Astrocyte of the cerebellum (primary cell): ENCODE data around the gene ZBTB25.

ENCODE experiments used
- DNase-seq: peaks from one replicate; pipeline ENCODE4 v3.0.0-alpha.2; 2011; ENCODE audit warnings: low read depth
- H3K4me3 ChIP-seq: 2 replicates; pipeline ENCODE4 v1.5.1; 2011; ENCODE audit warnings: mild to moderate bottlenecking, low read depth, low read length, moderate library complexity
- CTCF ChIP-seq: IDR thresholded peaks from 2 replicates; pipeline ENCODE4 v1.5.1; 2012; ENCODE audit warnings: low read length, low read depth, moderate library complexity, mild to moderate bottlenecking; ENCODE audit errors: missing control alignments
- in situ Hi-C: cut with HindIII; loops from 2 replicates; pipeline ENCODE4 v1.10.0; 2017; ENCODE audit warnings: low sequenced_read_pairs

Gene ZBTB25

GRCh38 chr14:64407329-64407728 lies 96.3 kb downstream of the ZBTB25 start:
- DNase-seq = no peak
- H3K4me3 ChIP-seq = no peak overlapping the region
- no peak for TF ChIP-seq CTCF
- in situ Hi-C loops = no loop called here

DNA sequence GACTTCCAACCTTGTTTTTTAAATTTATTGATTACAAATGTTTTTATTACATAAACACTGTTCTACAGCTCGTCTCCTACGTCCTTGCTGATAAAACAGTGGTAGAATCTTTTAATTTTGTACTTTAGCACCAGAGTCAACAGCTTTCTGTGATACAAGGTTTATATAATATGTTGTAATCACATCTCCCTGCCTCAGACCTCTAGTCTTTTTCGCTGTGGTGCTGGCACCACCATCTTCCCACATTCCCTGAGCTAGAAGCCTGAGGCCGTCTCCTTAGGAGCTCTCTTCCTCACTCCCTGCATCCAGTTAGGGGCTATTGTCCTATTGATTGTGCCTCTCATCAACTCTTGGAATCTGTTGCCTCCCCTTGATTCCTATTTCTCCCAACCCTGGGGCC lies 98.3 kb downstream of the ZBTB25 start:
- in situ Hi-C loops = no loop called here
- TF ChIP-seq CTCF = no peak
- DNase-seq = no peak
- no peak overlapping the region for H3K4me3 ChIP-seq

DNA sequence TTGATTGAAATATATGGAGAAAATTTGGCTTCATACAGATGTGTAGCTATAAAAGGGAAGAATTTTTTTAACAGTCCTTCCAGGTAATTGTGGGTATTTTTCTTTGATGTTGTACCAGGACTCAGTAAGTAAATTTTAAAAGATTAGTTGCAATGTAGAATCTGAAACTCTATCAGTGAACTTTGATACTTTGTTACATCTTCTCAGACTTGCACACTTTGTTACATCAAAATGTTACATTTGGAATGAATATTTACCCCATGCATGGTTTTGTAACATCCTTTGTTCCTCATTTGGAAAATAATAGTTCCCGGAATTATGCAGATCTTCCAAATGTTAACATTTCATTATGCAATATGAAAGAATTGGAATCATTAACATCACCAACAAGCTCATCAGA lies 101.7 kb downstream of the ZBTB25 start:
- in situ Hi-C loops = no loop called here
- TF ChIP-seq CTCF = no peak
- H3K4me3 ChIP-seq = no peak overlapping the region
- DNase-seq = no peak

DNA sequence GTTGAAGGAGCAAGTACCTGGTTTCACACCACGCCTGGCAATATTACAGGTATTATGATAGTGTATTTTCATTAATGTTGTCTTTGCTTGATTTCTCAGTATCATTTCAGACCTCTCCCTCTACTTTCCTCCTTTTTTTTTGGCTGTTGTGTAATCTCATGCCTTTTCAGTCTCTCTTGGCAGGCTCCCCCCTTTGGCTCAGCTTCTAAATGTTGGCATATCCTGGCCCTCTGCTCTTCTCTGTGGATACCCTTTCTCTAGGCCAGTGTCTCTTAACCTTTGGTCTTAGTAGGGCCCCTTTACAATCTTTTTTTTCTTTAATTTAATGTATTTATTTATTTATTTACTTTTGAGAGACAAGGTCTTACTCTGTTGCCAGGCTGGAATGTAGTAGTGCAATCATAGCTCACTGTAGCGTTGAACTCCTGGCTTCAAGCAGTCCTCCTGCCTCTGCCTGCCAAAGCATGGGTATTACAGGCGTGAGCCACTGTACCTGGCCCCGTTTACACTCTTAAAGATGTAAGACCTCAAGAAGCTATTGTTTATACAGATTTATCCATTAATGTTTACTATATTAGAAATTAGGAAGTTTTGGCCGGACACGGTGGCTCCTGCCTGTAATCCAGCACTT lies 102.7 kb downstream of the ZBTB25 start:
- no peak for DNase-seq
- in situ Hi-C loops = no loop called here
- no peak overlapping the region for H3K4me3 ChIP-seq
- no peak for TF ChIP-seq CTCF
